Thymus (tissue), 11 donors: ENCODE measurements around the gene DIAPH2. TPM values are rescaled to one million over a fixed set of nuclear protein-coding genes. Genes with fewer than 3 reads are reported as not detected.
A peak's percentile ranks its signal among the peaks of the same experiment; 100 is the strongest.

Source experiments
- DNase-seq, 9 donors: peaks; one replicate each; pipeline ENCODE4 v3.0.0-alpha.2; 2013; ENCODE audit warnings: low spot score in 9 of 9, low read depth in 6 of 9, missing footprints in 1 of 9
- H3K27ac ChIP-seq, 2 donors: one replicate each; pipeline ENCODE4 v1.5.1; 2013; ENCODE audit warnings: control low read depth in 1 of 2, low read depth in 1 of 2, low read length in 1 of 2, mild to moderate bottlenecking in 1 of 2, moderate library complexity in 1 of 2
- H3K27me3 ChIP-seq, 2 donors: one replicate each; pipeline ENCODE4 v1.5.1; 2013; ENCODE audit warnings: low read length in 1 of 2; ENCODE audit not compliant: control insufficient read depth in 2 of 2, insufficient read depth in 1 of 2
- H3K36me3 ChIP-seq, 2 donors: one replicate each; pipeline ENCODE4 v1.5.1; 2013; ENCODE audit warnings: low read length in 1 of 2, mild to moderate bottlenecking in 1 of 2, moderate library complexity in 1 of 2; ENCODE audit not compliant: control insufficient read depth in 2 of 2, insufficient read depth in 2 of 2
- H3K4me1 ChIP-seq, 2 donors: one replicate each; pipeline ENCODE4 v1.5.1; 2013; ENCODE audit warnings: low read length in 2 of 2; ENCODE audit not compliant: control insufficient read depth in 2 of 2, insufficient read depth in 2 of 2
- H3K4me3 ChIP-seq, 2 donors: one replicate each; pipeline ENCODE4 v1.5.1; 2013; ENCODE audit warnings: low read length in 2 of 2, control low read depth in 1 of 2, mild to moderate bottlenecking in 1 of 2
- H3K9me3 ChIP-seq, 2 donors: one replicate each; pipeline ENCODE4 v1.5.1; 2013; ENCODE audit warnings: low read length in 1 of 2, mild to moderate bottlenecking in 1 of 2; ENCODE audit not compliant: control insufficient read depth in 2 of 2, insufficient read depth in 1 of 2
- WGBS: extraction: QIAGEN DNeasy Blood & Tissue Kit; methylation state at CpG from one replicate; pipeline ENCODE4 v1.1.7; 2013; 5-methylcytosine and 5-hydroxymethylcytosine counted together
- polyA plus RNA-seq: library from polyadenylated mRNA; stranded (reverse); fragments of 200-250 nt; gene quantifications from one replicate; pipeline ENCODE4 v1.2.3, GENCODE V29; 2013
- total RNA-seq: library from RNA; stranded (reverse); fragments of 120-200 nt; gene quantifications from one replicate; pipeline ENCODE4 v1.2.4, GENCODE V29; 2013
- donor health status: healthy.

DIAPH2 gene
- total and polyA plus RNA-seq, 2 donors = 4.8 to 13.1 TPM

GRCh38 chrX:96770315-96770714 is 85.7 kb downstream of the DIAPH2 start:
- Histone ChIP-seq H3K27me3 (no peaks in the 10 kb centered on the region), H3K9me3 (no peaks in the 10 kb centered on the region), H3K4me3 (no peak overlapping the region), H3K27ac (no peak overlapping the region), H3K36me3 (no peaks in the 10 kb centered on the region), H3K4me1 (no peaks in the 10 kb centered on the region)
- peak in 2 of 9 donors; percentile 0 to 9 for DNase-seq
- WGBS = 69% methylated on average over 2 of the region's 2 CpGs

DNA sequence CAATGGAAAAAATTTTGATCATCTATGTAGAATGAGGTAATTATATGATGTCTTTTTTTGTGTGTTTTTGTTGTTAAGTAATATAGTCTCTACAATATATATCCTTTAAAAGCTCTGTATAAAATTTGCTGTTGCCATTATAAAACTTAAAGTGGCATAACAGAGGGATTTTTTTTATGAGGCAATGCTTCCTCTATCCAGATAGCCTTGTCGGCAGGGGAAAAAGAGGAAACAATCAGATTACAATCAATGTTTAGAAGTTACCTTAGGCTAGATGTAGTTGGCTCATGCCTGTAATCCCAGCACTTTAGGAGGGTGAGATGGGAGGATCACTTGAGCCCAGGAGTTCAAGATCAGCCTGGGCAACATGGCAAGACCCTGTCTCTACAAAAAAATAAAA is 86.8 kb downstream of the DIAPH2 start:
- H3K4me3 ChIP-seq = no peak overlapping the region
- H3K27me3 ChIP-seq = no peaks in the 10 kb centered on the region
- H3K4me1 ChIP-seq = no peaks in the 10 kb centered on the region
- H3K36me3 ChIP-seq = no peaks in the 10 kb centered on the region
- no peak for DNase-seq
- no peak overlapping the region for H3K27ac ChIP-seq
- H3K9me3 ChIP-seq = no peaks in the 10 kb centered on the region
- 50% methylated on average over 1 of the region's 1 CpG for WGBS

GRCh38 chrX:96774116-96774515 is 89.5 kb downstream of the DIAPH2 start:
- H3K36me3 ChIP-seq = no peaks in the 10 kb centered on the region
- no peak overlapping the region for H3K4me3 ChIP-seq
- DNase-seq = no peak
- H3K27ac ChIP-seq = no peak overlapping the region
- H3K4me1 ChIP-seq = no peaks in the 10 kb centered on the region
- no peaks in the 10 kb centered on the region for H3K27me3 ChIP-seq
- WGBS = 96% methylated on average over 2 of the region's 2 CpGs
- H3K9me3 ChIP-seq = no peaks in the 10 kb centered on the region

DNA sequence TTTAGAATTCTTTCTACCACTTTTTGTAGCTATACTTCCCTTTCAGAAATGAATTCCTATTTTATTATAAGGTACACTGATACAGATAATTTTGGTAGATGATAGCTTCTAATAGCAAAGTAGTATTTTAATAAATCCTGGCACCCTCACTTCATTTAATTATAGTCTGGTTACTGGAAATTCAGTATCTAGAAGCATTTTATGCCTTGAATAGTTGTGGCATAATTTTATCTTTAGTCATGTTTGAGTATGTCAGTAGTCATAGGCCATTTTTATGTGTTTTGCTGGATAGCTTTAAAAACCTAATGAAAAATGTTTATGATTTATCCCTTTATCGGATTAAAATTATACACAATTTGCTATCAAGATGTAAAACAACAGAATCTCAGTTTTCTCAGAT is 92.3 kb downstream of the DIAPH2 start:
- no peaks in the 10 kb centered on the region for H3K9me3 ChIP-seq
- no peak overlapping the region for H3K4me3 ChIP-seq
- no peaks in the 10 kb centered on the region for H3K4me1 ChIP-seq
- H3K27ac ChIP-seq = no peak overlapping the region
- DNase-seq = no peak
- 96% methylated on average over 1 of the region's 1 CpG for WGBS
- H3K36me3 ChIP-seq = no peaks in the 10 kb centered on the region
- no peaks in the 10 kb centered on the region for H3K27me3 ChIP-seq

GRCh38 chrX:96791559-96791958 is 106.9 kb downstream of the DIAPH2 start:
- no peaks in the 10 kb centered on the region for H3K36me3 ChIP-seq
- no peaks in the 10 kb centered on the region for H3K4me1 ChIP-seq
- H3K27ac ChIP-seq = no peak overlapping the region
- 94% methylated on average over 4 of the region's 4 CpGs for WGBS
- no peaks in the 10 kb centered on the region for H3K27me3 ChIP-seq
- H3K9me3 ChIP-seq = no peaks in the 10 kb centered on the region
- no peak for DNase-seq
- no peak overlapping the region for H3K4me3 ChIP-seq

DNA sequence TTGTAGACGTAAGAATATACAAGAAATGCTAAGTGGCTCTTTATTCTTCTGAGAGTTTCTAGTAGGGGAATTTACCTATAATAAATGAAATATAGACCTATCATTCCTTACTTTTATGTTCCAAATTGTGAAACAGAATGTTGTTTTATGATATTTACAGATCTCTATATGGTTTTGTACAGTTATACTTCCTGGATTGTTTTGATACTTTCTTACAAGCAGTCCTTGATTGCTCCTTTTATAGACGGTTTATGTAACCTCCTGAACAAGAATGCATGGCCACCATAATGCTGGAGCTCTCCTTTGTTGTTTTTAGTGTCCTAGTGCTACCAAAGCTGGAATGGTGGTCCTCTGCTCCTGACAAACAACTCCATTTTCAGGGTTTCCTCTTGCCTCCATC is 107.4 kb downstream of the DIAPH2 start:
- no peak overlapping the region for H3K27ac ChIP-seq
- no peak for DNase-seq

DNA sequence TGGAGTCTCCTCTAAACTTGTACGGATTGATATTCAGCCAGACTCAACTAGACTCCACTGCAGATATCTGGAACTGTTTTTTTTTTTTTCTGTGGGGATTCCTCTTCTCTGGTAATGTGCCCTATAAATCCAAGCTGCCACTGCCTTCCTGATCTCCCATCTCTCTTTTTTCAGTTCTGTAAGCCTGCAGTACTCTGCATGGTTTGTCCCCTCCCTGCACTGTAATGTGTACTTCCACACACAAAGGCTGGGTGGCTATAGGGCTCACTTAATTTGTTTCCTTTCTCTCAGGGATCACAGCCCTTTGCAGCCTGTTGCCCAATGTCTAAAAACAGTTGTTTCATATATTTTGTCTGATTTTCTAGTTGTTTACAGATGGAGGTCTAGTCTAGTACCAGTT is 114.3 kb downstream of the DIAPH2 start:
- Histone ChIP-seq H3K4me1 (no peaks in the 10 kb centered on the region), H3K4me3 (no peak overlapping the region), H3K36me3 (no peaks in the 10 kb centered on the region), H3K9me3 (no peaks in the 10 kb centered on the region), H3K27me3 (no peaks in the 10 kb centered on the region), H3K27ac (no peak overlapping the region)
- no peak for DNase-seq
- WGBS = 100% methylated on average over 1 of the region's 1 CpG

More for the DNA sequence above, 107.4 kb downstream of the DIAPH2 start:
- no peaks in the 10 kb centered on the region for H3K9me3 ChIP-seq
- WGBS = 95% methylated on average over 2 of the region's 2 CpGs
- H3K36me3 ChIP-seq = no peaks in the 10 kb centered on the region
- H3K27me3 ChIP-seq = no peaks in the 10 kb centered on the region
- no peaks in the 10 kb centered on the region for H3K4me1 ChIP-seq
- H3K4me3 ChIP-seq = no peak overlapping the region

DNA sequence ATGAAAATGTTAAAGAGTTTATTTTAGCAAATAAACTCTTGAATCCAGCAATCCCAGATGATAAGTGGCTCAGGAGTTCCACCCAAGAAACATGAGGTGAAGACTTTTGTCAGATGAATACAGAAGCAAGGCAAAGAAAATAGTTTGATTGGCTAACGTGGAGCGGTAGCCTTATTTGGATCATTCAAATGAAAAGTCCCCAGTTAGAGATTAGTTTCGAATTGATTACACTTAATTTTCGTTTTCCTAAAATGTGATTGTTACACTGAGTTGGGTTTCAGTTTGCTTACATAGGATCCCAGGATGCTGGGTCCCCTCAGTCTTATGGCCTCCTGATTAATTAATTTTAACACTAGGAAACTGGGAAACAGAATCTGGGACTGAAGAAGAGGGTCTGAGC is 122.7 kb downstream of the DIAPH2 start:
- no peaks in the 10 kb centered on the region for H3K9me3 ChIP-seq
- H3K4me3 ChIP-seq = no peak overlapping the region
- no peak for DNase-seq
- 96% methylated on average over 4 of the region's 4 CpGs for WGBS
- H3K36me3 ChIP-seq = no peaks in the 10 kb centered on the region
- no peaks in the 10 kb centered on the region for H3K4me1 ChIP-seq
- no peak overlapping the region for H3K27ac ChIP-seq
- H3K27me3 ChIP-seq = no peaks in the 10 kb centered on the region

DNA sequence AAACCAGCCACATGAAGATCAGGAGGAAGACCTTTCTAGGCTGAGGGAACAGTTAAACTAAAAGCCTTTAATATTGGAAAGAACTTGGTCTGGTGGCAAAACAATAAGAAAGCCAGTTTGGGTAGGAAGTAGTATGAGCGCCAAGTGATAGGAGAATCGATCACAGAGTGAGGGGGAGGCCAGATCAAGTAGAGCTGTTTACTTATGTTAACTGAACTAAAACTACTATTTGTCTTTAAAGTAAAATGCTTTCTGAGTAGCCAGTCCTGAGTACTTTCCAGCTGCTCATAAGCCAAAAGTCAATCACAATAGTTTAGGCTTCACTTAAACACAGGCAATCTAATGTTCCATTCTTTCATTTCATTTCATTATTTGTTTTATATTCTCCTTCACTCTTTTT is 136.3 kb downstream of the DIAPH2 start:
- no peaks in the 10 kb centered on the region for H3K36me3 ChIP-seq
- H3K9me3 ChIP-seq = no peaks in the 10 kb centered on the region
- DNase-seq = no peak
- no peaks in the 10 kb centered on the region for H3K27me3 ChIP-seq
- H3K4me1 ChIP-seq = no peaks in the 10 kb centered on the region
- no peak overlapping the region for H3K27ac ChIP-seq
- H3K4me3 ChIP-seq = no peak overlapping the region
- 98% methylated on average over 2 of the region's 2 CpGs for WGBS

GRCh38 chrX:96824166-96824565 is 139.5 kb downstream of the DIAPH2 start:
- H3K9me3 ChIP-seq = no peaks in the 10 kb centered on the region
- H3K4me1 ChIP-seq = no peaks in the 10 kb centered on the region
- no peaks in the 10 kb centered on the region for H3K36me3 ChIP-seq
- no peaks in the 10 kb centered on the region for H3K27me3 ChIP-seq
- no peak overlapping the region for H3K4me3 ChIP-seq
- no peak for DNase-seq
- 96% methylated on average over 3 of the region's 3 CpGs for WGBS
- no peak overlapping the region for H3K27ac ChIP-seq
